GM18499 (cell line): ENCODE data around the gene CFAP100.

Experiments
- ATAC-seq: cut with Tn5 transposase; IDR thresholded peaks from one replicate; pipeline ENCODE4 v1.9.1; 2021; ENCODE audit warnings: moderate number of reproducible peaks; ENCODE audit not compliant: insufficient read depth, unreplicated experiment

Gene CFAP100

GRCh38 chr3:126373682-126374601 lies 20.8 kb upstream of the CFAP100 start:
- no peak for ATAC-seq

GRCh38 chr3:126375835-126376331 lies 18.8 kb upstream of the CFAP100 start:
- no peak for ATAC-seq

DNA sequence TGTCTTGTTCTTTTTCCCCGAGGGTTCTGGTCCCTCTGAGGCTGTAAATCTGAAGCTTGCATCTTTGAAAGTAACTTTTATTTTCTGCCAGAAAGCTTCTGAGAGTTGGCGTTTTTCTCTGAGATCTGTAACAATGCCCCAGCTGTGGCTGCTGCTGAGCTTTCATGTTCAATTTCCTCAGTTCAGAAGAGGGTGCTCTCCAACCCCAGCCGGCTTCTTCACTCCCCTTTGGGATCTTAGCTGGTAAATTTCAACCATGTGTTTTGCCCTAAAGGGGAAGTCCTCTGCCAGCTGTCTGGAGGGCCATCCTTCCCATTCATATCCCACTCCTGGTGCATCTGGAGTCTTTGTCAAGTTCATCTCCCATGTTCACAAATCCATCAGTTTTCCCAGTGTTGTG lies 18.3 kb upstream of the CFAP100 start:
- no peak for ATAC-seq

GRCh38 chr3:126377211-126377610 lies 17.5 kb upstream of the CFAP100 start:
- ATAC-seq: no peak

DNA sequence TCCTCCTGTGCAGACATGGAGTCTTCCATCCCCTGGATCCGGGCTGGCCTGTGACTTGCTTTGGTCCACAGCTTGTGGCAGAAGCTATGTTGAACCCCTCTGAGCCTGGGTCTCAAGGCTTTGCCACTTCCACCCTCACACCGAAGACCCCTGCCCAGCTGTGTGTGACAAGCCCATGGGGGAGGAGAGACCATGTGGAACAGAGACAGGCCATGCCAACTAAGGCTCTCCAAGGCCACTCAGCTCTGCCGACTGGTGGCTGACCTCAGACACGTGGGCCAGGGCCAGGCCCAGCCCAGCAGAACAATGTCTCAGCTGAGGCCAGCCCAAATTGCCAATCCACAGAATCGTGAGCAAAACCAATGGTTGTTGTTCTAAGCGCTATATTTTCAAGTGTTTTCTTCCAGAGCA lies 16.4 kb upstream of the CFAP100 start:
- no peak for ATAC-seq

- no peak for ATAC-seq
These were observed 14.5 kb upstream of the CFAP100 start for GRCh38 chr3:126380011-126380768.

- no peak for ATAC-seq
These were observed 12.7 kb upstream of the CFAP100 start for GRCh38 chr3:126381966-126382365.

- no peak for ATAC-seq
These were observed 5.5 kb upstream of the CFAP100 start for GRCh38 chr3:126389112-126389793.

DNA sequence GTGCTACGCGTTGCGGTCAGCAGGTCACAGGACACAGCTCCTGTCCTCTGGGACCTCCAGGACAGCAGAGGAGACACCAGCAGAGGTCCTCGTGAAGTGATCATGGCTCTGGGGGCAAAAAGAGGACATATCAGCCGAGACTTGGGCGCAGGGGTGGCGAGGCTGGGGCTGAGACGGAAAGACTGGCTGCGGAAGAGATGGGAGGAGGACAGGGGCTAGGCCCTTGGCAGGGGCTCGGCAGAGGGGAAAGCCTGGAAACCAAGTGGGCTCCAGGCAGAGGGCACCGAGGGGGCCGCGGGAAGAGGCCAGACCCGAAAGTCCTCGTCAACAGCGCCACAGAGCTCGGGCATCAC lies 4.9 kb upstream of the CFAP100 start:
- ATAC-seq: no peak

GRCh38 chr3:126390201-126390600 lies 4.5 kb upstream of the CFAP100 start:
- no peak for ATAC-seq

- ATAC-seq: no peak
These were observed 4.0 kb upstream of the CFAP100 start for GRCh38 chr3:126390751-126391150.

DNA sequence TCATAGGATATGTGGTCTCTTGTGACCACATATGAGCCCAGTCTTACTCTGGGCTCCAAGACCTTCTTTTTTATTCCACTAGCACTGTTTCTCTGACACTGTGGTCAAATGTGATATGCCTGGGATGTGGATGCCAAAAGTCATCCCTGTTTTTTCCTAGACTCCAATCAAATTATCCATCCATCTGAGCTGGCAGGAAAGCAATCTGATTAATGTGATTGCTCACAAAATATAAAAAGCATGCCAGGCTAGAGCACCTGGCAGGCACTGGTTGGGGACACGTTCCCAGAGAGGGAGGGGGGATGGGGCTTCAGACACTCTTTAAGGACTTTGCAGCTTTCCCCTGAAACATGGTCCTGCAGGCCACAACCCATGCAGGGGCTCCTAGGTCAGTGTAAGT lies 3.1 kb upstream of the CFAP100 start:
- no peak for ATAC-seq

GRCh38 chr3:126392246-126392645 lies 2.5 kb upstream of the CFAP100 start:
- ATAC-seq: no peak

GRCh38 chr3:126393563-126393962 lies 1.1 kb upstream of the CFAP100 start:
- no peak for ATAC-seq

GRCh38 chr3:126394977-126395321 lies 240 bp downstream of the CFAP100 start:
- ATAC-seq: no peak

- no peak for ATAC-seq
These were observed 1.3 kb downstream of the CFAP100 start for GRCh38 chr3:126395846-126396513.

DNA sequence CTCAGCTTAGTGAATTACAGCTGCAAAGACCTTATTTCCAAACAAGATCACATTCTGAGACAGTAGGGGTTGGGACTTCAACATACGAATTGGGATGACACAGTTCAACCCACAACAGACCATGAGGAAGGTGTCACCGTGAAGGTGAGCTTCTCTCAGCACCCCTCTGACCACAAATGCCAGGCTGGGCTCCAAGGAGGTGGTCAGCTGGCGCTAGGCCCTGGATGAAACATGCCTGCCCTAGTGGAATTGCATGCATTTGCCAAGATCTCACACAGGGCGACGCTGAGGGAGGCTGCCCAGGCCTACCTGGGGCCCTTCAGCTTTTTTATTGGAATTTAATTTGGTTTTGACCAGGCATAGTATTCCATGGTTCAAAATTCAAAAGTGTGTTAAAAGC lies 1.8 kb downstream of the CFAP100 start:
- no peak for ATAC-seq

- ATAC-seq: no peak
These were observed 3.1 kb downstream of the CFAP100 start for GRCh38 chr3:126397610-126398422.
